Skeletal muscle cell (primary cell): ENCODE measurements around the gene MORN4.
"Not testable (repeated sequence)": the region's sequence is repeated elsewhere in the genome, so short reads cannot be mapped to it uniquely, and the experiment has no call there.

Source experiments
- DNase-seq: peaks from one replicate; pipeline ENCODE4 v3.0.0-alpha.2; 2010; ENCODE audit warnings: low read depth
- H3K4me3 ChIP-seq: 2 replicates; pipeline ENCODE4 v1.5.1; 2011; ENCODE audit warnings: low read depth, mild to moderate bottlenecking, control low read depth, low read length, moderate library complexity

Gene MORN4

GRCh38 chr10:97580421-97581367 is 52.6 kb downstream of the MORN4 start:
- H3K4me3 ChIP-seq, result no peak overlapping the region
- no peak for DNase-seq

GRCh38 chr10:97578171-97578844 is 55.0 kb downstream of the MORN4 start:
- DNase-seq, result no peak
- H3K4me3 ChIP-seq, result no peak overlapping the region

- DNase-seq, result no peak
- no peak overlapping the region for H3K4me3 ChIP-seq
Measured at GRCh38 chr10:97577701-97578100, 55.6 kb downstream of the MORN4 start.

DNA sequence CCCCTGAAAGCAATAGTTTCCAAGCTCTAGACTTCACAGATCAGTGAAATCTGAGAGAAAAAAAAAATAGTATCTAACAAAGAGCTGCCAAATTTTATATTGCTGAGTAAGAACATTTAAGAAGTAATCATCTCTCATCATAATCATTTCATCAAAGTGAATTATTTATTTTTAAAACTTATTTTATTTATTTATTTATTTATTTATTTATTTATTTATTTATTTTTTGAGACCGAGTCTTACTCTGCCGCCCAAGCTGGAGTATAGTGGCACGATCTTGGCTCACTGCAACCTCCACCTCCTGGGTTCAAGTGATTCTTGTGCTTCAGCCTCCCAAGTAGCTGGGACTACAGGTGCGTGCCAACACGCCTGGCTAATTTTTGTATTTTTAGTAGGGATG is 56.8 kb downstream of the MORN4 start:
- not testable (repeated sequence) for DNase-seq, H3K4me3 ChIP-seq

DNA sequence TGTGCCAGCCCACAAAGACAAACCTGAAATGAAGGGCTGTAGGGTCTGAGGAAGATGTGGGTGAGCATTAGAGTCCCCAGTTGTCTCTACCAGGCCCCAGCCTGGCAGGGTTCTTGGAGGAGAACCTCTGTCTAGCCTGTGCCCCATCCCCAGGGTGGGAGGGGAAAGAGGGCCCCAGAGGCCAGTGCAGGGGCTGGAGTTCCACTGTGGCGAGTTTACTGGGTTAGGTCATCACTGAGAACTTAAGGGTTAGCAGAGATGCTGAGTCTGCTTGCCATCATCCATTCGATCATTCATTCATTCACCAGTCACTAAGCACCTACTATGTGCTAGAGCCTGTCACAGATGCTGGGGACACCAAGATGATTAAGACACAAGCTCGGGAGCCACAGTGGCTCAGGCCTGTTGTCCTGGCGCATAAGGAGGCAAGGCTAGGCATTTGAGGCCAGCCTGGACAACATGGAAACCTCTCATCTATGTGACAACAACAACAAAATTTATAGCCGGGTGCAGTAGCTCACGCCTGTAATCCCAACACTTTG is 58.1 kb downstream of the MORN4 start:
- DNase-seq, result no peak
- H3K4me3 ChIP-seq, result no peak overlapping the region

GRCh38 chr10:97574374-97575126 is 58.8 kb downstream of the MORN4 start:
- no peak for DNase-seq
- H3K4me3 ChIP-seq, result no peak overlapping the region

DNA sequence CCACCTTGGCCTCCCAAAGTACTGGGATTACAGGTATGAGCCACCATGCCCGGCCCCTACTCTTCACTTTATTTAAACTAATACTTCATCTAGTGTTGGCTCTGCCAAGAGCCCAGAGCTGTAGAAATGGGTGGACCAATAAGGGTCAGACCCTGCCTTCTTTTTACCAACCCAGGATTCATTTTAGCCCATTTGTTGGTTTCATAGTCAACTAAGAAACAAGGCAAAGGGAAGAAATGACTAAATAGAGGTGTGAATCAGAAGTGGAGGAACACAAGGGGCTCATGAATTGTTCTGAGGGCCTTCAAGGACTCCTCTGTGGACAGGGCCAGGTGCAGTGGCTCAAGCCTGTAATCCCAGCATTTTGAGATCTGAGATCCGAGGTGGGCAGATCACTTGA is 59.6 kb downstream of the MORN4 start:
- no peak overlapping the region for H3K4me3 ChIP-seq
- no peak for DNase-seq

GRCh38 chr10:97573021-97573420 is 60.3 kb downstream of the MORN4 start:
- DNase-seq, result no peak
- H3K4me3 ChIP-seq, result no peak overlapping the region

DNA sequence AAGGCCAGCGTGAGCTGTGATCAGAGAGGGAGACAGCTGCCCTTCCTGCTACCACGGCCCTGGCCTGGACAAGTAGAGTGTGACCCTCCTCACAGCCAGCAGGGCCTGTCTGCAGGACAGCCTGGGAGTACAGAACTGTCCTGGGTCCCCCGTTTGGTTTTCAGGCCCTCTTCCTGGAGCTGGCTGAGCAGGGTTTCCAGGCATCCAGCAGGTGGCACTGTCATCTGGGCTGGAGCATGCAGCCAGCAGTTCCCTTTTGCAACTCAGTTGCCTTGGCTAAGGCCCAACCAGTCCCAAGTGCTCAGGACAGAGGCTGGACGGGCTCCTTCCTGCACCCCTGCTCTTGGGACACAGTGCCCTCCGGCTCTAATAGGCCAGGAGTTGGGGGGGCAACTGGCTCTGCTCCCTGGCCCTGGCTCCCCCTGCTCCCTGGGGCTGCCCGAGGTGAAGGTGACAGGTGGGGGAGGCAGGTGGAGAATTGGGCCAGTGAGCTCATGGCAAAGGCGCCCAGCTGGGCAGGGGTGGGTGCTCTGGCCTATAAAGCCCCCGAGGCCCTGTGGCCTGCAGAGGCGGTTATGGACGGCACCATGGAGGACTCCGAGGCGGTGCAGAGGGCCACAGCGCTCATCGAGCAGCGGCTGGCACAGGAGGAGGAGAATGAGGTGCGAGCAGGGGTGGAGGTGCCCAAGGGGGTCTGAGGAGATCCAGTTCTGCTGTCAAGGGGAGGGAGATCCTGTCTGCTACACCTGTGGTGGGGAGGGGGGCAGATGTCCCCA is 60.9 kb downstream of the MORN4 start, which contains the start of gene ANKRD2:
Gene ANKRD2 (plus strand): TSS at position 566 of the 776 bp plus-strand sequence. CDS start 10 bp downstream, at position 576.
- no peak for DNase-seq
- no peak within 1 kb of the TSS for H3K4me3 ChIP-seq

GRCh38 chr10:97571622-97572021 is 61.7 kb downstream of the MORN4 start:
- H3K4me3 ChIP-seq, result no peak overlapping the region
- DNase-seq, result no peak

DNA sequence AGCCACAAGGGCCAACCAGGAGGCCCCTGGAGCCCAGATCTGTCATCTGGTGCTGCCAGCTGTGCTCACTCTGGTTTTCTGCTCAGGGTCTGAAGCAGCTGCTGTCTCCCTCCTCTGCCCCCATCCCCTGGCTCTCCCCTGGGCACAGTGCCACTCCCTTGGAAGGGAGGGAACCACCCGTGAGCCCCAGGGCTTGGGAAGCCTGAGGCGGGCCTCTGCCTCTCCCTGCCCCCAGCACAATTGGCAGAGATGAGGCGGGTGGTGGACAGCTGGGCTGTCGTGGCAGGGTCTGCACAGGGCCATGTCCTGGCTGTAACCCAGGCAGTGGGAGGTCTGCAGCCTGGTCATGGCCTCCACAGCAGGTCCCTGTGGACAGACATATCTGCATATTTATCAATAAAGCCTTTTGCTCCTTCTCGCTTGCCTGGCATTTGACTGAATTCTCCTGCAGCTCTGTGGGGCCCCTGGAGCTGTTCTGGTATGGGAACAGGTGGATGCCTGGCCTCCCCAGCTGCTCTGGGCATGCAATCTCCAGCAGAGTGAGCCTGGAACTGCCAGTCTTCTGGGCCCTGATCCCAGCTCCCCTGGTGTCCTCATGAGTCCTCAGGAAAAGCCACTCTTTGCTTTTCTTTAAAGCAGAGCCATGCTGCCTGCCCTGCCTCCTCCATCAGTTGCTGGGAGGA is 62.4 kb downstream of the MORN4 start:
- no peak overlapping the region for H3K4me3 ChIP-seq
- no peak for DNase-seq

GRCh38 chr10:97570146-97570788 is 63.0 kb downstream of the MORN4 start:
- DNase-seq, result no peak
- H3K4me3 ChIP-seq, result no peak overlapping the region

DNA sequence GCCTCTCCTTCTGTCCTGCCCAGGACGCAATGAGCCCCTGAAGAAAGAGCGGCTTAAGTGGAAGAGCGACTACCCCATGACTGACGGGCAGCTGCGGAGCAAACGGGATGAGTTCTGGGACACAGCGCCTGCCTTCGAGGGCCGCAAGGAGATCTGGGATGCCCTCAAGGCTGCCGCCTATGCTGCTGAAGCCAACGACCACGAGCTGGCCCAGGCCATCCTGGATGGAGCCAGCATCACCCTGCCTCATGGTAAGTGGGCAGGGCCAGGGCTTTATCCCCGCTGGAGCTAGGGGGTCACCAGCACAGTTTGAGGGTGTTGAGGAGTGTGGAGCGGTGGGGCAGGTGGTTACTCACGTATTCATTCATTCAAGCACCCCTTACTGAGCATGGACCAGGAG is 65.4 kb downstream of the MORN4 start:
- H3K4me3 ChIP-seq, result no peak overlapping the region
- DNase-seq, result no peak

- H3K4me3 ChIP-seq, result no peak overlapping the region
- no peak for DNase-seq
Measured at GRCh38 chr10:97566336-97566996, 66.8 kb downstream of the MORN4 start.

- no peak overlapping the region for H3K4me3 ChIP-seq
- DNase-seq, result no peak
Measured at GRCh38 chr10:97564776-97565175, 68.5 kb downstream of the MORN4 start.
